ENCODE results near the gene NCKIPSD. TPM values are rescaled to one million over a fixed set of nuclear protein-coding genes. Genes with fewer than 3 reads are reported as not detected.

Gene NCKIPSD
- total RNA-seq, 1 donor from 2014 or later, result 9.7 TPM

DNA sequence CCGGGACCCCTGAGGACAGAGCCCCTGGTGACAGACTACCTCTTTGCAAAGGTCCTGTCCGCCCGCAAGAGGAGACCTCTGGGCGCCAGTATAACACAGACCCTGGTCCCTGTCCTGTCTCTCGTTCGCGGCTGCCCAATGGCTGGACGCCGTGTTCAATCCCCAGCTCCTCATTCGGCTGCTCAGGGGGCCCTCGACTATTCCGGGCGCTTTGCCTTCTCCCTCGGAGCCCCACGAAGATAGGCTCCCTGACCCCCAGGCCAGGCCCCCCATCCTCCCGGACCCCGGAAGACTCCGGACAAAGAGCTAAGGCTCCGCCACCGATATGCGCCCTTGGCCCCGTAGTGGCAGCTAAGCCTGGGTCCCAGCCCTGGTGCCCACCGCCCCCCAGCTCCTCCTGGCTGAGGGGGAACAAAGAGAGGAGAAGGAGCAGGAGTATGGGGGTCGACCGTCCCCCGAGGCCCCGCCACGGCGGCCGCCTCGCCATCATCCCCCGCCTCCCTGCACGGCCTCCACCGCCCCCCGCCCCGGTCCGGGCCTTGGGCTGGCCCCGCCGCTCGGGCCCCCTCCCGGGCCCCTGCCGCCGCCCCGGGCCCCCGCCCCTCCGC is 23.5 kb downstream of the NCKIPSD start:
- POLR2A ChIA-PET, result no interaction called here
- Mint-ChIP-seq H3K27ac (no peak overlapping the region), H3K9me3 (no peaks in the 10 kb centered on the region), H3K4me3 (peak overlapping the region; percentile 72), H3K27me3 (peaks cover 17% of the 10 kb centered on the region), H3K4me1 (peaks cover 24% of the 10 kb centered on the region), H3K36me3 (ENCODE audit: low read depth) (no peaks in the 10 kb centered on the region)
- TF ChIP-seq, protein P1, sequence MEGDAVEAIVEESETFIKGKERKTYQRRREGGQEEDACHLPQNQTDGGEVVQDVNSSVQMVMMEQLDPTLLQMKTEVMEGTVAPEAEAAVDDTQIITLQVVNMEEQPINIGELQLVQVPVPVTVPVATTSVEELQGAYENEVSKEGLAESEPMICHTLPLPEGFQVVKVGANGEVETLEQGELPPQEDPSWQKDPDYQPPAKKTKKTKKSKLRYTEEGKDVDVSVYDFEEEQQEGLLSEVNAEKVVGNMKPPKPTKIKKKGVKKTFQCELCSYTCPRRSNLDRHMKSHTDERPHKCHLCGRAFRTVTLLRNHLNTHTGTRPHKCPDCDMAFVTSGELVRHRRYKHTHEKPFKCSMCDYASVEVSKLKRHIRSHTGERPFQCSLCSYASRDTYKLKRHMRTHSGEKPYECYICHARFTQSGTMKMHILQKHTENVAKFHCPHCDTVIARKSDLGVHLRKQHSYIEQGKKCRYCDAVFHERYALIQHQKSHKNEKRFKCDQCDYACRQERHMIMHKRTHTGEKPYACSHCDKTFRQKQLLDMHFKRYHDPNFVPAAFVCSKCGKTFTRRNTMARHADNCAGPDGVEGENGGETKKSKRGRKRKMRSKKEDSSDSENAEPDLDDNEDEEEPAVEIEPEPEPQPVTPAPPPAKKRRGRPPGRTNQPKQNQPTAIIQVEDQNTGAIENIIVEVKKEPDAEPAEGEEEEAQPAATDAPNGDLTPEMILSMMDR (IDR thresholded peaks at IDR 0.05), result no peak
- CTCF ChIA-PET, result interaction anchor here (0.8 to 1.6 kb wide), 4 partner anchors 22 to 113 kb away, joined by 3 to 4 read pairs (median 3); partner anchors contain the start of gene SLC26A6
- ATAC-seq (ENCODE audit: low read depth), result no peak
- no peak for DNase-seq
- intact Hi-C loops (cut with micrococcal nuclease), result no loop called here

DNA sequence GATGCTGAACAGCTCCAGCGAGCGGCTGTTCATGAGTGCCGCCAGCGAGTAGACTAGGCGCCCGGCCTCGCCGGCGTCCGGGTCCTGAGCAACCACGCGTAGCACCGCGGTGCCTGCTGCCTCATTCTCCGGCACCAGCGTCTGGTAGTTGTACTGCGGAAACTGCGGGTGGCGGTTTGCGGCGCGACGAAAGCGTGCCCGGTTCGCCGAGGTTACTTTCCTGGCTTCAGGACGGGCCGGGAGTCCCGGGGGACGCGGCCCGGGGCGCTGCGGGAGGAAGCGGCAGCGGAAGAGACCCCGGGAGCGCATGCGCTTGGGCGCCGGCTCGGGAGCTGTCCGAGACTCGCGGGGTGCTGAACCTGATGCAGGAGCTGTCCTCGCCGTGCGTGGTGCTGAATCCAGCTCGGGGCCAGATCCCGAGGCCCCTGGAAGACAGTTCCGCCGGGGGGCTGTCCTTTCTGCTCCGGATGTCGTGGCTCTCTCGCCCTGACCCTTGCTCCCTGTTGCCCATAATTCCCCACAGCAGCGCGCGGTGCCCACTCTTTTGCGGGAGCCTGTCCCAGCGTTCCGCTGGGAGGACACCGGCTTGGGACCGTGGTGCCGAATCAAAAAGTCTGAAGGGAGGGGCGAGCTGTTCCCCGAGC is 24.1 kb downstream of the NCKIPSD start:
- ATAC-seq (ENCODE audit: low read depth) (peak; percentile 53), DNase-seq (peak; percentile 82)
- Mint-ChIP-seq H3K36me3 (ENCODE audit: low read depth) (no peaks in the 10 kb centered on the region), H3K4me3 (peak overlapping the region; percentile 72), H3K27me3 (peaks cover 17% of the 10 kb centered on the region), H3K27ac (no peak overlapping the region), H3K4me1 (peaks cover 29% of the 10 kb centered on the region), H3K9me3 (no peaks in the 10 kb centered on the region)
- TF ChIP-seq, protein P1 (IDR thresholded peaks at IDR 0.05), result no peak
- ChIA-PET POLR2A (no interaction called here), CTCF (interaction anchor here (0.8 to 1.6 kb wide), 3 partner anchors 22 to 112 kb away, joined by 3 to 4 read pairs (median 3); partner anchors contain the start of gene SLC26A6)
- intact Hi-C loops (cut with micrococcal nuclease), result no loop called here

DNA sequence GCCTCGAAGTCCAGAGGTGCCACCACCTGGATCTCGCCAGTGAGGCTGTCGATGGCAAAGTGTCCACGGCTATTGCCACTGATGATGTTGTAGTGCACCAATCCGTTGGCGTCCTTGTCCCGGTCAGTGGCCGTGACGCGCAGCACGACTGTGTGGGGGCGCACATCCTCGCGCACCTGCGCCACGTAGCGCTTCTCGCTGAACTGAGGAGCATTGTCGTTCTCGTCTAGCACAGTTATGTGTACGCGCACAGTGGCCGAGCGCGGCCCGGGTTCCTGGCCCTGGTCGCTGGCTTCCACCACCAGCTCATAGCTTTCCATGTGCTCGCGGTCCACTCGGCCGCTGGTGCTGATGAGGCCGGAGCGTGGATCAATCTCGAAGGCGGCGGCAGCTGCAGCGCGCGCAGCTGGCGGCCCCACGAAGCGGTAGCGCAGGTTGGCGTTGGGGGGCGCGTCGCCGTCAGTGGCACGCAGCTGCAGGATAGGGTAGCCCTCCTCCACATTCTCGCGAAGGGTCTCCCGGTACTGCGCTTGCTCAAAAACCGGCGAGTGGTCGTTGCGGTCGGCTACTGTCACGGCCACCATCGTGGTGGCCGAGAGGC is 24.8 kb downstream of the NCKIPSD start:
- peaks cover 32% of the 10 kb centered on the region for H3K4me1 Mint-ChIP-seq
- intact Hi-C loops (cut with micrococcal nuclease), result no loop called here
- H3K27ac Mint-ChIP-seq, result no peak overlapping the region
- no peak for ATAC-seq (ENCODE audit: low read depth)
- ChIA-PET CTCF (interaction anchor here (1.0 to 1.6 kb wide), 2 partner anchors 26 to 112 kb away, joined by 3 read pairs; partner anchors contain the start of gene SLC26A6), POLR2A (no interaction called here)
- H3K36me3 Mint-ChIP-seq (ENCODE audit: low read depth), result no peaks in the 10 kb centered on the region
- DNase-seq, result no peak
- no peaks in the 10 kb centered on the region for H3K9me3 Mint-ChIP-seq
- H3K4me3 Mint-ChIP-seq, result no peak overlapping the region
- H3K27me3 Mint-ChIP-seq, result peaks cover 17% of the 10 kb centered on the region
- TF ChIP-seq, protein P1 (IDR thresholded peaks at IDR 0.05), result no peak

DNA sequence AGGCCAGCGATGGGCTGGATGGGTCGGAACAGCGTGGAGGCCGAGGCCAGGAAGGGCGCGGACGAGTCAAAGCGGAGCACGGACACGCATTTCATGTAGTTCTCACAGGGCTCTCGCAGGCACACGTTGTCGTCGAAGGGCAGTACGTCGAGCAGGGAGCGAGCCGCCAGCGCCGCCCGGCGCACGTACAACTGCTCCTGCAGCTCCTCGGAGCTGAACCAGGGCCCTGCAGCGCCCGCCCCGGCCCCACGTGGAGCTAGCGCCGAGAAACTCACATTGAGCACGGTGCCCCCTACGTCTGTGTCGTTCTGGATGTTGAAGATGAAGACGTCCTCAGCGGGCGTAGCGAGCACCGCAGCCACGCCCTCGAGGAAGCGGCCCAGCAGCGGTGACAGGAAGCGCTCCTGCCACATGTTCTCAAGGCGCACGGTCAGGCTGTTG is 28.9 kb downstream of the NCKIPSD start:
- TF ChIP-seq, protein P1 (IDR thresholded peaks at IDR 0.05), result no peak
- peaks cover 19% of the 10 kb centered on the region for H3K4me1 Mint-ChIP-seq
- no peaks in the 10 kb centered on the region for H3K36me3 Mint-ChIP-seq (ENCODE audit: low read depth)
- intact Hi-C loops (cut with micrococcal nuclease), result loop anchor here (1.0 to 2.0 kb wide), 5 partner anchors 22 to 256 kb away; partner anchors contain the start of genes NCKIPSD, PFKFB4, SLC26A6 and UQCRC1
- POLR2A ChIA-PET, result interaction anchor here (1.0 to 1.4 kb wide), 4 partner anchors 21 to 416 kb away, joined by 3 to 4 read pairs (median 3); partner anchors contain the start of genes SLC26A6, UQCRC1 and ZNF589
- H3K4me3 Mint-ChIP-seq, result peak overlapping the region; percentile 78
- no peaks in the 10 kb centered on the region for H3K9me3 Mint-ChIP-seq
- DNase-seq, result no peak
- peaks cover 13% of the 10 kb centered on the region for H3K27me3 Mint-ChIP-seq
- no peak overlapping the region for H3K27ac Mint-ChIP-seq
- CTCF ChIA-PET, result interaction anchor here (1.8 kb wide), 1 partner anchor 256 kb away, joined by 7 read pairs; no protein-coding TSS in a partner anchor
- ATAC-seq (ENCODE audit: low read depth), result no peak

Measured in activated B cell treated with CpG ODN at 0.5 μM for 24 hours (primary cell).